PC-9 (cell line): ENCODE data around the gene TPRN. TPM values are rescaled to one million over a fixed set of nuclear protein-coding genes. Genes with fewer than 3 reads are reported as not detected.

Source experiments
- BruUV-seq: library from RNA; stranded (reverse); fragments of 400-500 nt; replicated peaks from 2 replicates; lab custom pipeline; 2021; lab: Mats Ljungman, UMichigan
- CTCF ChIA-PET: fragments of 300-600 bp; sonication (Branson Sonifier 250); formaldehyde crosslinking; loops from one replicate; lab custom pipeline; 2022; ENCODE audit warnings: antibody characterized with exemption; lab: Charles Lee
- POLR2A ChIA-PET: fragments of 300-600 bp; sonication (Branson Sonifier 250); formaldehyde crosslinking; loops from one replicate; lab custom pipeline; 2022; ENCODE audit warnings: antibody characterized with exemption; ENCODE audit not compliant: unreplicated experiment; lab: Charles Lee
- DNase-seq, 2 experiments: peaks; one replicate each; pipeline versions ENCODE4 v3.0.0 to v3.0.0-alpha.2; 2015 to 2022; ENCODE audit warnings: mixed read lengths in 1 of 2
- H2AFZ ChIP-seq: fragments of 200-600 bp; sonication (generic); 2 replicates; pipeline ENCODE4 v1.8.1; 2017; ENCODE audit warnings: antibody characterized with exemption
- H3F3A ChIP-seq: fragments of 200-600 bp; sonication (generic); 2 replicates; pipeline ENCODE4 v1.8.1; 2017; ENCODE audit warnings: antibody characterized with exemption, mild to moderate bottlenecking, low read depth; ENCODE audit not compliant: insufficient read depth
- H3K27ac ChIP-seq: fragments of 200-600 bp; sonication (generic); 2 replicates; pipeline ENCODE4 v1.6.1; 2016; ENCODE audit warnings: mixed run types
- H3K27me3 ChIP-seq: fragments of 200-600 bp; sonication (generic); 2 replicates; pipeline ENCODE4 v1.6.1; 2016; ENCODE audit warnings: low read depth, mixed run types; ENCODE audit not compliant: insufficient read depth
- H3K36me3 ChIP-seq: fragments of 200-600 bp; sonication (generic); 2 replicates; pipeline ENCODE4 v1.6.1; 2016; ENCODE audit warnings: low read depth, mixed run types
- H3K4me1 ChIP-seq: fragments of 200-600 bp; sonication (generic); replicated peaks from 2 replicates; pipeline ENCODE4 v1.6.1; 2016; ENCODE audit warnings: mixed run types; ENCODE audit not compliant: insufficient read depth
- H3K4me2 ChIP-seq: fragments of 200-600 bp; sonication (generic); 2 replicates; pipeline ENCODE4 v1.6.1; 2017; ENCODE audit warnings: mixed run types
- H3K4me3 ChIP-seq: fragments of 200-600 bp; sonication (generic); 2 replicates; pipeline ENCODE4 v1.6.1; 2016; ENCODE audit warnings: mixed run types
- H3K79me2 ChIP-seq: fragments of 200-600 bp; sonication (generic); 2 replicates; pipeline ENCODE4 v1.6.1; 2017; ENCODE audit warnings: low read depth, mixed run types
- H3K9me2 ChIP-seq: fragments of 200-600 bp; sonication (generic); 2 replicates; pipeline ENCODE4 v1.8.1; 2017; ENCODE audit warnings: mild to moderate bottlenecking; ENCODE audit not compliant: insufficient read depth
- H3K9me3 ChIP-seq: fragments of 200-600 bp; sonication (generic); 2 replicates; pipeline ENCODE4 v1.8.1; 2016; ENCODE audit warnings: low read depth; ENCODE audit not compliant: insufficient read depth
- H4K20me1 ChIP-seq: fragments of 200-600 bp; sonication (generic); 2 replicates; pipeline ENCODE4 v1.8.1; 2017; ENCODE audit not compliant: insufficient read depth
- EZH2 ChIP-seq: fragments of 200-600 bp; sonication (generic); IDR thresholded peaks from 2 replicates; pipeline ENCODE4 v1.8.0; 2017; ENCODE audit warnings: antibody characterized with exemption, low read depth
- intact Hi-C: fragments of 100-400 bp; cut with micrococcal nuclease; formaldehyde crosslinking; loops from one replicate; pipeline ENCODE4 v1.10.0; 2022; ENCODE audit not compliant: unreplicated experiment
- total RNA-seq: library from RNA; stranded (reverse); gene quantifications from 2 replicates; pipeline ENCODE4 v1.2.3, GENCODE V29; 2021
- TF ChIP-seq, protein P1 (sequence below): fragments of 200-600 bp; sonication (generic); conservative IDR thresholded peaks from 2 replicates; pipeline ENCODE4 v1.6.1; 2017; ENCODE audit warnings: mixed run types, antibody characterized with exemption, mild to moderate bottlenecking, moderate library complexity

Gene TPRN
- total RNA-seq, 1 experiment from 2014 or later, result 61.8 TPM

DNA sequence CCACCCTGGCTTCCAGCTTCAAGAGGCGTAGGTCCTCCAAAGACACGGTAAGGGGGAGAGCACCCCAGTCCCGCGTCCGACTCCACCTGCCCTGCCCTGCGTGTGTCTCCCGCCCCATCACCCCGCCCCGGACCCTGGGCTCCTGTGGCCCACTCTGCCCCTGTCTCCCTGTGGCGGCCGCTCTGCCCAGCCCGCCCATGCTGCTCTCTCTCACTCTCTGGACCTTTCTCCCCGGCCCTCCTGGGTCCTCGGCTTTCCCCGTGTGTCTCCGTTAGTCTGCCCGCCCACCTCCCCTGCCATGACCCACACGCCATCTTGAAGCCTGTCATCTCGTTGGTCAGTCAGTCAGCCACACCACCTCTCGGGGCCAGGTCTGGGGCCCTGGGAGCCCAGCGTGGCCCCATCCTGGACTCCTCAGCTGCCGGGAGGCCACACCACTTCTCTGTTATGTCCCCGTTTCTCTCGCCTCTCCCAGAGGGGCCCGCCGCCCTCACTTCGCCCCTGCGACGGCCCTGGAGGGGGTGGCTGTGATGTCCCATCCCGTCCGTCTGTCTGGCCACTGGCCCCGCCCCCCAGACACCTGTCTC, 35.2 kb downstream of the TPRN start:
- Histone ChIP-seq H3K4me1 (no peaks in the 10 kb centered on the region), H3K27me3 (no peaks in the 10 kb centered on the region)

DNA sequence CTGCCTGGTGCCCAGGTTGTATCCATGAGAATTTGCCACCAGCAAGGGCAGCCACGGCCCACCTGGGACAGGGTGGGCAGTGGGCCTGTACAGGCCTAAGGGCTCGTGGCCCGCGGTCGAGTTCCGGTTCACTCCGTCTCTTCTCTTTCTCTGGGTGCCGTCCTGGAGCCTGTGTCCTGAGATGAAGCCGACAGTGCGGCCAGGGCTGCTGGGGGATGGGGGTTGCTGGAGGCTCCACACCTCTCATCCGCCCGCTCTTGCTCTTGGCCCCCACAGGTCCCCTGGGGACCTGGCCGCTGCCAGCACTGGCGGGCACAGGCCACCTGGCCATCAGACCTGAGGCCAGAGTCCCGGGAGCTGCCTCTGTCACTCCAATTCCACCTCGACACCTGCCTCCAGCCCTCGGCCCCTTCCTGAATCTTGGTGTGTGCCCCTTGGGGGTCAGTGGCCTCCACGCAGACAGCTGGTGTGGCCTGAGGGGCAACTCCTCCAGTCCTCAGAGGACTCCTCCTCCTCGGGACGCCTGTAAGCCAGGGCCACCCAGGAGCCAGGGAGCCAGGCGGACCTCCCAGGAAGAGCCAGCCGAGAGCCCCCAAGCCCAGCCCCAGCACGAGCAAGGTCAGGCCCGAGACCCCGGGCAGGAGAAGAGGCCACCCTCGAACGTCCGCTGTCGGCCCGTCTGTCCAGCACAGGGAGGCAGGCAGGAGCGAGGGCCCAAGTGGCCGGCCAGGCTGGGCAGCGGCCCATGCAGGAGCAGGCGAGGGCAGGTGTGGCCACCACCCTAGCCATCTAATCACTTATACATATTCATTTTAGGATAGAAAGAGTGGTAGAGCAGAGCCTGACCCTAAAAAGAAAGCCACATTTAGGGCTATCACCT, 35.9 kb downstream of the TPRN start:
- no peak overlapping the region for H3K4me2 ChIP-seq
- H3K9me2 ChIP-seq, result no peaks in the 10 kb centered on the region
- CTCF ChIA-PET, result no interaction called here
- H3K79me2 ChIP-seq, result no peaks in the 10 kb centered on the region
- H3F3A ChIP-seq, result 0 out of 2 replicates have a peak, but pooled peaks cover 5% of the 10 kb centered on the region
- no peak overlapping the region for H2AFZ ChIP-seq
- no peaks in the 10 kb centered on the region for H3K4me1 ChIP-seq
- no peaks in the 10 kb centered on the region for H3K9me3 ChIP-seq
- DNase-seq, result no peak
- no peaks in the 10 kb centered on the region for H4K20me1 ChIP-seq
- H3K27ac ChIP-seq, result no peak overlapping the region
- no peaks in the 10 kb centered on the region for H3K36me3 ChIP-seq
- POLR2A ChIA-PET, result no interaction called here
- intact Hi-C loops, result loop anchor here (5.0 kb wide), 1 partner anchor 37 kb away; no protein-coding TSS in a partner anchor
- TF ChIP-seq, protein P1, sequence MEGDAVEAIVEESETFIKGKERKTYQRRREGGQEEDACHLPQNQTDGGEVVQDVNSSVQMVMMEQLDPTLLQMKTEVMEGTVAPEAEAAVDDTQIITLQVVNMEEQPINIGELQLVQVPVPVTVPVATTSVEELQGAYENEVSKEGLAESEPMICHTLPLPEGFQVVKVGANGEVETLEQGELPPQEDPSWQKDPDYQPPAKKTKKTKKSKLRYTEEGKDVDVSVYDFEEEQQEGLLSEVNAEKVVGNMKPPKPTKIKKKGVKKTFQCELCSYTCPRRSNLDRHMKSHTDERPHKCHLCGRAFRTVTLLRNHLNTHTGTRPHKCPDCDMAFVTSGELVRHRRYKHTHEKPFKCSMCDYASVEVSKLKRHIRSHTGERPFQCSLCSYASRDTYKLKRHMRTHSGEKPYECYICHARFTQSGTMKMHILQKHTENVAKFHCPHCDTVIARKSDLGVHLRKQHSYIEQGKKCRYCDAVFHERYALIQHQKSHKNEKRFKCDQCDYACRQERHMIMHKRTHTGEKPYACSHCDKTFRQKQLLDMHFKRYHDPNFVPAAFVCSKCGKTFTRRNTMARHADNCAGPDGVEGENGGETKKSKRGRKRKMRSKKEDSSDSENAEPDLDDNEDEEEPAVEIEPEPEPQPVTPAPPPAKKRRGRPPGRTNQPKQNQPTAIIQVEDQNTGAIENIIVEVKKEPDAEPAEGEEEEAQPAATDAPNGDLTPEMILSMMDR, result no peak
- no peak for TF ChIP-seq EZH2
- no TSS peak for BruUV-seq
- H3K4me3 ChIP-seq, result no peak overlapping the region
- no peaks in the 10 kb centered on the region for H3K27me3 ChIP-seq

More for the DNA sequence above, 35.2 kb downstream of the TPRN start:
- intact Hi-C loops, result loop anchor here (5.0 kb wide), 1 partner anchor 38 kb away; no protein-coding TSS in a partner anchor
- CTCF ChIA-PET, result no interaction called here
- H3K9me3 ChIP-seq, result no peaks in the 10 kb centered on the region
- TF ChIP-seq EZH2, result no peak
- TF ChIP-seq, protein P1, result no peak
- H2AFZ ChIP-seq, result no peak overlapping the region
- no peak overlapping the region for H3K4me2 ChIP-seq
- no peaks in the 10 kb centered on the region for H3K9me2 ChIP-seq
- DNase-seq, result no peak
- POLR2A ChIA-PET, result no interaction called here
- 0 out of 2 replicates have a peak, but pooled peaks cover 5% of the 10 kb centered on the region for H3F3A ChIP-seq
- H3K27ac ChIP-seq, result no peak overlapping the region
- H4K20me1 ChIP-seq, result no peaks in the 10 kb centered on the region
- no peaks in the 10 kb centered on the region for H3K36me3 ChIP-seq
- H3K4me3 ChIP-seq, result no peak overlapping the region
- no TSS peak for BruUV-seq
- no peaks in the 10 kb centered on the region for H3K79me2 ChIP-seq

GRCh38 chr9:137163805-137164204, 36.7 kb downstream of the TPRN start:
- Histone ChIP-seq H3K27ac (no peak overlapping the region), H3K4me3 (no peak overlapping the region), H3K4me1 (no peaks in the 10 kb centered on the region), H3K36me3 (no peaks in the 10 kb centered on the region), H3K4me2 (no peak overlapping the region), H3K9me2 (no peaks in the 10 kb centered on the region), H2AFZ (no peak overlapping the region), H3K79me2 (no peaks in the 10 kb centered on the region), H3F3A (0 out of 2 replicates have a peak, but pooled peaks cover 5% of the 10 kb centered on the region), H3K9me3 (no peaks in the 10 kb centered on the region), H3K27me3 (no peaks in the 10 kb centered on the region), H4K20me1 (no peaks in the 10 kb centered on the region)
- intact Hi-C loops, result no loop called here
- POLR2A ChIA-PET, result no interaction called here
- TF ChIP-seq, protein P1, result no peak
- no peak for TF ChIP-seq EZH2
- no TSS peak for BruUV-seq
- CTCF ChIA-PET, result no interaction called here
- DNase-seq, result no peak
